Fibroblast of villous mesenchyme (primary cell): ENCODE measurements around the gene TOMT. TPM values are rescaled to one million over a fixed set of nuclear protein-coding genes. Genes with fewer than 3 reads are reported as not detected.
"Not testable (repeated sequence)": the region's sequence is repeated elsewhere in the genome, so short reads cannot be mapped to it uniquely, and the experiment has no call there.

Experiments used
- DNase-seq: peaks from one replicate; pipeline ENCODE4 v3.0.0-alpha.2; 2010; ENCODE audit warnings: low read depth
- H3K4me3 ChIP-seq: 2 replicates; pipeline ENCODE4 v1.5.1; 2011; ENCODE audit warnings: low read depth, mild to moderate bottlenecking, low read length
- total RNA-seq: library from RNA; depleted of rRNA; stranded (reverse); fragments of >200 nt; gene quantifications from 2 replicates; pipeline ENCODE4 v1.2.3, GENCODE V29; 2012
- TF ChIP-seq, protein P1 (sequence below): IDR thresholded peaks from 2 replicates; pipeline ENCODE4 v1.5.1; 2012; ENCODE audit warnings: low read depth, mild to moderate bottlenecking, low read length; ENCODE audit not compliant: insufficient read depth

Gene TOMT
- total RNA-seq, 1 donor = not detected

DNA sequence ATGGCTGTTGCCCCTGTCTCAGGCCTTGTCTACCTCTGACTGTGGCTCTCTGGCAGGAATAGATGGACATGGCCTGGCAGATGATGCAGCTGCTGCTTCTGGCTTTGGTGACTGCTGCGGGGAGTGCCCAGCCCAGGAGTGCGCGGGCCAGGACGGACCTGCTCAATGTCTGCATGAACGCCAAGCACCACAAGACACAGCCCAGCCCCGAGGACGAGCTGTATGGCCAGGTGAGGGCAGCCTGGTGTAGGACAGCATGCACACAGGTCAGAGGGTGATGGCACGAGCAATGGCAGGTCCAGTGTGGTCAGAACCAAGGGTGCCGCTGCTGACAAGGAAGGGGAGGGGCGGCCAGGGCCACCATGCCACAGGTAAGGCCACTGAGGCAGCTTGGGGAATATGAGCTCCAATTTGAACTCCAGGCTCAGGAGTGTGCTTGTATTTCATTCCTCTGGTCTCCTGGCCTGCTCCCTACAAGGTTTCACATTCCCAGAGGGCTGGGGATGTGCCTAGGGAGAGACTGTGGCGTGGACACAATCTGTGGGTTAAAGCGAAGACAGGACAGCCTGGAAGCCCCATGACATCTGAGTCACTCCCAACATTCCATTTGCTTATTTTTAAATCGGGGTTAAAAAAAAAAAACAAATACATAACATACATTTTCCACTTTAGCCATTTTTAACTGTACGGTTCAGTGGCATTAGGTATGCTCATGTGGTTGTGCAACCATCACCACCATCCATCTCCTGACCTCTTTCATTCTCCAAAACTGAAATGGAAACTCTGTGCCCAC is 30.4 kb downstream of the TOMT start:
- TF ChIP-seq, protein P1, sequence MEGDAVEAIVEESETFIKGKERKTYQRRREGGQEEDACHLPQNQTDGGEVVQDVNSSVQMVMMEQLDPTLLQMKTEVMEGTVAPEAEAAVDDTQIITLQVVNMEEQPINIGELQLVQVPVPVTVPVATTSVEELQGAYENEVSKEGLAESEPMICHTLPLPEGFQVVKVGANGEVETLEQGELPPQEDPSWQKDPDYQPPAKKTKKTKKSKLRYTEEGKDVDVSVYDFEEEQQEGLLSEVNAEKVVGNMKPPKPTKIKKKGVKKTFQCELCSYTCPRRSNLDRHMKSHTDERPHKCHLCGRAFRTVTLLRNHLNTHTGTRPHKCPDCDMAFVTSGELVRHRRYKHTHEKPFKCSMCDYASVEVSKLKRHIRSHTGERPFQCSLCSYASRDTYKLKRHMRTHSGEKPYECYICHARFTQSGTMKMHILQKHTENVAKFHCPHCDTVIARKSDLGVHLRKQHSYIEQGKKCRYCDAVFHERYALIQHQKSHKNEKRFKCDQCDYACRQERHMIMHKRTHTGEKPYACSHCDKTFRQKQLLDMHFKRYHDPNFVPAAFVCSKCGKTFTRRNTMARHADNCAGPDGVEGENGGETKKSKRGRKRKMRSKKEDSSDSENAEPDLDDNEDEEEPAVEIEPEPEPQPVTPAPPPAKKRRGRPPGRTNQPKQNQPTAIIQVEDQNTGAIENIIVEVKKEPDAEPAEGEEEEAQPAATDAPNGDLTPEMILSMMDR = no peak
- DNase-seq = peak; percentile 58
- H3K4me3 ChIP-seq = no peak overlapping the region

DNA sequence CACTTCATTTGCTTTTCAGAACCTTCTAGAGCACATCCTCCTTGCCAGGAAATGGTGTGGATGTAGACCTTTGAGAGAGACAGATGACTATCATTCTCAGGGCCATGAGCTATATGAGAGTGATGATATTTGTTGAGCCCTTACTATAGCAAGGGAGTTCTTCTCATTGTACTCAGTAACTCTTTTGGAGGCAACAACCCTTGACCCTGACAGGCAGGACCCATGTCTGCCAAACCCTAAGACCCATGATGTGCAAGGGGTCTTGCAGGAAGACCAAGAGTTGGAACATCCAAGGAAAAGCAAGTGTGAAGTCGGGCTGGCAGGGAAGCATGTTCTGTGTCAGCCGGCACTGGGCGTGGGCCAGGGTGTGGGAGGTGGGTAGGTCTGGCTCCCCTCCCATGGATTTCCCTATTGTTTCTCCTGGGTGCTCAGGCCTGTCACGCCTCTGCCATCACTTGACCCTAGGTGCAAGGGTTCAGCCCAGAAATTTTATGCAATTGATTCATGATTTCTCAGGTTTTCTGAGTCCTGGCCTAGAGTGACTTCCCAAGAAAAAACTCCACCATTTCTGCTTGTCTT is 31.0 kb downstream of the TOMT start:
- no peak for DNase-seq
- TF ChIP-seq, protein P1 = no peak
- H3K4me3 ChIP-seq = no peak overlapping the region

DNA sequence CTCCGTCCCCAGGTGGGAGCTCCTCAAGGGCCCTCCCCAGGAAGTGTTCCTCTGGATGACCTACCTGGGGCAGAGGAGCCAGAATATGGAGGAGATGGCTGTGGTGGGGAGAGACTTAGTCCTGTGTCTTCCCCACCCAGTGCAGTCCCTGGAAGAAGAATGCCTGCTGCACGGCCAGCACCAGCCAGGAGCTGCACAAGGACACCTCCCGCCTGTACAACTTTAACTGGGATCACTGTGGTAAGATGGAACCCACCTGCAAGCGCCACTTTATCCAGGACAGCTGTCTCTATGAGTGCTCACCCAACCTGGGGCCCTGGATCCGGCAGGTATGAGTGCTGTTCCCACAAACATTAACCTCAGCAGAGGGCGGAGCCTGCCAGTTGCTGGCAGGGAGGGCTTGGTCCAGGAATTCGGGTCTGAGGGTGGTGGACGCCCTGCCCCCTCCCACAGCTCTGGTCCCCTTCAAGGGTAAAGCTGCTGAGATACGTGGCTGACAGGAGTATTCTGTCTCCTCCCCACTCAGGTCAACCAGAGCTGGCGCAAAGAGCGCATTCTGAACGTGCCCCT is 33.2 kb downstream of the TOMT start:
- no peak for DNase-seq
- H3K4me3 ChIP-seq = no peak overlapping the region
- TF ChIP-seq, protein P1 = no peak

DNA sequence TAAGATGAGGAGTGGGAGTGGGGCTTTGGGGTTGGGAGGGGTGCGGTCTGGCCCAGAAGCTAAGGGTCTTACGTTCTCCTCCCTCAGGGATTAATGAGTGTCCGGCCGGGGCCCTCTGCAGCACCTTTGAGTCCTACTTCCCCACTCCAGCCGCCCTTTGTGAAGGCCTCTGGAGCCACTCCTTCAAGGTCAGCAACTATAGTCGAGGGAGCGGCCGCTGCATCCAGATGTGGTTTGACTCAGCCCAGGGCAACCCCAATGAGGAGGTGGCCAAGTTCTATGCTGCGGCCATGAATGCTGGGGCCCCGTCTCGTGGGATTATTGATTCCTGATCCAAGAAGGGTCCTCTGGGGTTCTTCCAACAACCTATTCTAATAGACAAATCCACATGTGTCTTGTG is 33.8 kb downstream of the TOMT start:
- TF ChIP-seq, protein P1 = no peak
- no peak for DNase-seq
- H3K4me3 ChIP-seq = no peak overlapping the region

DNA sequence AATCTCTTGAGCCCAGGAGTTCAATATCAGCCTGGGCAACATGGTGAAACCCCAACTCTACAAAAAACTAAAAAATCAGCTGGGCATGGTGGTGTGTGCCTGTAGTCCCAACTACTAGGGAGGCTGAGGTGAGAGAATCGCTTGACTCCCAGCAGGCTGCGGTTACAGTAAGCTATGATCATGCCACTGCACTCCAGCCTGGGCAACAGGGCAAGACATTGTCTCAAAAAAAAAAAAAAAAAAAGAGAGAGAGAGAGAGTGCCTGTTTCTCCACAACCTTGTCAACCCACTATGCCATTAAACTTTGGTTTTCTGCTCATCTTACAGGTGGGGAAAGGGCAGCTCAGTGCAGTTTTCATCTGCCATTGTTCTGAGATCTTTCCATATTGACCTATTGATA is 34.9 kb downstream of the TOMT start:
- H3K4me3 ChIP-seq = no peak overlapping the region
- no peak for DNase-seq
- TF ChIP-seq, protein P1 = no peak

DNA sequence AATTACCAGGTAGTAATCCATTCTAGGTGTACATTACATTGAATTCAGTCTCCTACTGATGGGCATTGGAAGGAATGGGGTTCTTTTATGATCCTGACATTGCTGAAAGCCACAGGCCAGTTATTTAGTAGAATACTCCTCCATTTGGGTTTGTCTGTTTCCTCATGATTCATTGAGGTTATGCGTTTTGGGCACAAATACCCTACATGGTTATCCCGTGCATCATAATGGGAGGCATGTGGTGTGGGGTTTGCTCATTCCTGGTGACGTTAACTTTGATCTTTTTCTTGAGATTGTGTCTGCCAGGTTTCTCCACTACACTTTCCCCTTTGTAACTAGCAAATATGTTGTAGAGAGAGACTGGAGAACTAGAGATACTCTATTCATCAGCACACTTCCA is 35.3 kb downstream of the TOMT start:
- H3K4me3 ChIP-seq = no peak overlapping the region

DNA sequence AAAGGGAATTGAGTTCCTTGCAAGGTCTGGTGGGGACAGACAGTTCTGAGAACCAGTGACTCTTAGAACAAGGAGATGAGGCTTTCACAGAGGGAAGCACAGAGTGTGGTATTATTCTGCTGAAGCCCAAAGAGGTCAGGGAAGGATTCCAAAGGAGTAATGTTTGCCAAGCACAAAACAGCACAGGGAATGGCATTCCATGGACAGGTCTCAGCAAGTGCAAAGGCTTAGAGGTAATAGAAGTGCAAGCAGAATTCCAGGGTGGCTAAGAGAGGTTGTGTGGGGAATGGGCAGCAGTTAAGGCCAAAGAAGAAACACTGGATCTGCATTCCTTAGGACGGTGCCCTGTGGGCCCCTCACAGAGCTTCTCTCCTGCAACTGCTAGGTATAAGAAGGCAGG is 36.4 kb downstream of the TOMT start:
- not testable (repeated sequence) for DNase-seq, H3K4me3 ChIP-seq

More for the DNA sequence above, 35.3 kb downstream of the TOMT start:
- peak; percentile 76 for DNase-seq
- TF ChIP-seq, protein P1 = no peak

DNA sequence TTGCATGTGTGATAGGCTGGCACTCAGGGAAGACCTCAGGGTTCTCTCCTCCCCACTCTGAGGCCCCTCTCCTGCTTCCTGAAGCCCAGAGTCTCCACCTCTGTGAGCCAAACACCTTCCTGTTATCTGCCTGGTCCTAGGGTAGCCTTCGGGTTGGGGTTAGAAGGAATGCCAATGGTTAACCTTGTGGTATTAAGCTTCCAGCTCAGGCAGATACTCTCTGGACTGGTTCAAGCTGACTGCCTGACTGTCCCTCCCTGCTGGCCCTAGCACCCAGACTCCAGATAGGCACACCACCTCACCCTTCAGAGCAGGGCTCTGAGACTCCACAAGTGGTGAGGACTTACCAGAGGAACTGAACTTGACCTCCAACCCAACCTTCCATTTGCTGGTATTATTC is 36.8 kb downstream of the TOMT start:
- DNase-seq, H3K4me3 ChIP-seq: not testable (repeated sequence)
